SH-SY5Y (cell line): Measurements from ENCODE around the gene PATZ1.

Experiments used
- GATA2 ChIP-seq: IDR thresholded peaks from 2 replicates; pipeline ENCODE4 v1.6.1; 2011; ENCODE audit warnings: mild to moderate bottlenecking, low read depth, low read length
- GATA3 ChIP-seq: IDR thresholded peaks from 2 replicates; pipeline ENCODE4 v1.6.1; 2011; ENCODE audit warnings: low read depth, mild to moderate bottlenecking, low read length, moderate library complexity

GRCh38 chr22:31333641-31334040, 12.5 kb downstream of the PATZ1 start:
- TF ChIP-seq GATA2: no peak
- TF ChIP-seq GATA3: no peak
